ENCODE measurements around the gene PKIG. TPM values are rescaled to one million over a fixed set of nuclear protein-coding genes. Genes with fewer than 3 reads are reported as not detected.

PKIG gene
- polyA plus RNA-seq, 1 of the 3 experiments (the other 2 are of a cell fraction), result 92.9 TPM

DNA sequence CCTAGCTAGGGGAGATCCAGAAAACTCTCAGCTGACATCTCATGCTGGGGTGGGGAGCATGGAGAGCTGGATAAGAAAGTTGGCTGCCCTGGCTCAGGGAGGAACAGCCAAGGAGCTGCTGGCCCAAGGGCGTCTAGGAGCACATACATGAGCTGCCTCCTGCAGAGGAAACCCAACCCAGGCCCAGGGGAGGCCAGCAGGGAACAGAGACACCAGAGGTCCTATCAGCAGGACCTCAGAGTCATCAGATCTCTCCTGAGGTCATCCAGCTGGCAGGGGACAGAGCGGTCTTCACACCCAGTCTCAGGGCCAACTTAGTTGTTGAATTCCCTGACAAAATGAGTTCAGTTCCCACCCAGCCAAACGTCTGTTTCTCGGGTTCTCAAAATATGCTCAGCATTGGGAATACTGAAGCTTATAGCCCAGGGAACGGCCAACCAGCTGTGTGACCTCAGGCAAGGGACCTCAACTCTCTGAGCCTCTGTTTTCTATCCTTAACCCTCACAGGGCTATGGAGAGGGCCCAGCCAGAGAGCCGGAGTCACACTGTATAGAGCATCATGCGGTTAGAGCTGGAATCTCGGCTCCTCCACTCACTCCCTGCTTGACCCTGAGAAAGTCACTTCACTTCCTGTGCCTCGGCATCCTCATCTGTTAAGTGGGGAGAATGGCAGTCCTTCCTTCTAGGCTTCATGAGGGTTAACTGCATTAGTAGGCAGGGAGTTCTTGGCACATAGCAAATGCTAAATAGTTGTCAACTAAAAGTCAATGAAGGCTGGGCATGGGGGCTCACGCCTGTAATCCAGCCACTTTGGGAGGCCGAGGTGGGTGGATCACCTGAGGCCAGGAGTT lies 55.4 kb downstream of the PKIG start:
- WGBS (ENCODE audit: low lambda C conversion rate), result 87% methylated on average over 11 of the region's 11 CpGs
- H3K36me3 ChIP-seq (replicated peaks in 1 of 2; ENCODE audit: control insufficient read depth in 1 of 2, insufficient read depth in 2 of 2, low read length in 1 of 2), result peaks cover 0 to 3% of the 10 kb centered on the region in 2 experiments
- no peak overlapping the region for H3K27ac ChIP-seq (ENCODE audit: low read depth in 2 of 2, low read length in 1 of 2)
- POLR2A ChIA-PET, result no interaction called here
- no peak overlapping the region for H3K9ac ChIP-seq
- DNase-seq, result no peak
- H2AFZ ChIP-seq (ENCODE audit: low read depth), result no peak overlapping the region
- TF ChIP-seq FOXJ3 (CRISPR knock-in tag; IDR thresholded peaks at IDR 0.05), result no peak
- no peak for TF ChIP-seq FOSL2 (IDR thresholded peaks at IDR 0.05; ENCODE audit: borderline replicate concordance, low read depth)
- no peak for TF ChIP-seq CHD2 (IDR thresholded peaks at IDR 0.05; ENCODE audit: low read length, partially characterized antibody)
- no peak for TF ChIP-seq ELF1 (IDR thresholded peaks at IDR 0.05)
- no peak for TF ChIP-seq YY1 (IDR thresholded peaks at IDR 0.05; ENCODE audit: low read depth)
- TF ChIP-seq FOXM1 (IDR thresholded peaks at IDR 0.05; ENCODE audit: low read depth), result no peak
- no peak for TF ChIP-seq RXRA (IDR thresholded peaks at IDR 0.05; ENCODE audit: borderline replicate concordance, low read depth)
- TF ChIP-seq TEAD4 (IDR thresholded peaks at IDR 0.05; ENCODE audit: borderline replicate concordance, insufficient read depth), result no peak
- TF ChIP-seq JUND (IDR thresholded peaks at IDR 0.05), result no peak
- no peak for TF ChIP-seq MEF2A (IDR thresholded peaks at IDR 0.05; ENCODE audit: borderline replicate concordance, low read depth)
- no peaks in the 10 kb centered on the region for H3K79me2 ChIP-seq (ENCODE audit: insufficient read depth)
- no peak overlapping the region for H3K4me2 ChIP-seq
- H4K20me1 ChIP-seq (ENCODE audit: insufficient read depth), result no peaks in the 10 kb centered on the region
- H3K9me3 ChIP-seq, result no peaks in the 10 kb centered on the region
- no peaks in the 10 kb centered on the region for H3K9me2 ChIP-seq
- H3K4me3 ChIP-seq (ENCODE audit: low read depth in 2 of 2, low read length in 1 of 2), result no peak overlapping the region
- H3F3A ChIP-seq (replicated peaks; ENCODE audit: insufficient read depth), result peaks cover 5% of the 10 kb centered on the region
- peaks cover 8 to 9% of the 10 kb centered on the region in 2 experiments; a peak in 2 of 4 replicates for H3K4me1 ChIP-seq (ENCODE audit: control insufficient read depth in 1 of 2, insufficient read depth in 2 of 2, low read depth in 1 of 2, low read length in 1 of 2)
- CTCF ChIA-PET, result interaction anchor here (1.5 kb wide), 1 partner anchor 46 kb away, joined by 4 read pairs; no protein-coding TSS in a partner anchor
- H3K27me3 ChIP-seq (ENCODE audit: insufficient read depth), result no peaks in the 10 kb centered on the region

DNA sequence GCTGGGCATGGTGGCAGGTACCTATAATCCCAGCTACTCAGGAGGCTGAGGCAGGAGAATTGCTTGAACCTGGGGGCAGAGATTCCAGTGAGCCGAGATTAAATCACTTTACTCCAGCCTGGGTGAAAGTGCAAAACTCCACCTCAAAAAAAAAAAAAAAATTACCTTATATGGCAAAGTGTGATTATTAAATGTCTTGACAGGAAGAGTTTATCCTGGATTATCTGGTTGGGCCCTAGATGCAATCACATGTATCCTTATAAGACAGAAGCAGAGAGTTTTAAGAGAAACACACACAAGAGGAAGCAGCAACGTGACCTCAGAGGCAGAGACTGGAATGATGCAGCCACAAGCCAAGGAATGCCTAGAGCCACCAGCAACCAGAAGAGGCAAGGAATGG lies 58.1 kb downstream of the PKIG start:
- no peak for DNase-seq
- WGBS (ENCODE audit: low lambda C conversion rate), result 98% methylated on average over 2 of the region's 2 CpGs
- Histone ChIP-seq H3K79me2 (ENCODE audit: insufficient read depth) (no peaks in the 10 kb centered on the region), H3K4me3 (ENCODE audit: low read depth in 2 of 2, low read length in 1 of 2) (no peak overlapping the region), H3K9me3 (no peaks in the 10 kb centered on the region), H3K27me3 (ENCODE audit: insufficient read depth) (no peaks in the 10 kb centered on the region), H3K36me3 (replicated peaks in 1 of 2; ENCODE audit: control insufficient read depth in 1 of 2, insufficient read depth in 2 of 2, low read length in 1 of 2) (no peaks in the 10 kb centered on the region), H2AFZ (ENCODE audit: low read depth) (no peak overlapping the region), H4K20me1 (ENCODE audit: insufficient read depth) (no peaks in the 10 kb centered on the region), H3K9me2 (no peaks in the 10 kb centered on the region), H3K27ac (ENCODE audit: low read depth in 2 of 2, low read length in 1 of 2) (no peak overlapping the region), H3K4me2 (no peak overlapping the region), H3F3A (replicated peaks; ENCODE audit: insufficient read depth) (peaks cover 19% of the 10 kb centered on the region), H3K9ac (no peak overlapping the region), H3K4me1 (ENCODE audit: control insufficient read depth in 1 of 2, insufficient read depth in 2 of 2, low read depth in 1 of 2, low read length in 1 of 2) (peaks cover 20 to 22% of the 10 kb centered on the region in 2 experiments; a peak in 3 of 4 replicates)
- CTCF ChIA-PET, result interaction anchor here (1.4 kb wide), 1 partner anchor 43 kb away, joined by 4 read pairs; no protein-coding TSS in a partner anchor
- POLR2A ChIA-PET, result no interaction called here
- TF ChIP-seq TEAD4 (IDR thresholded peaks at IDR 0.05; ENCODE audit: borderline replicate concordance, insufficient read depth), result no peak
- TF ChIP-seq YY1 (IDR thresholded peaks at IDR 0.05; ENCODE audit: low read depth), result no peak
- no peak for TF ChIP-seq GABPA (IDR thresholded peaks at IDR 0.05; ENCODE audit: low read depth)
- no peak for TF ChIP-seq ELF1 (IDR thresholded peaks at IDR 0.05)
- no peak for TF ChIP-seq MAX (IDR thresholded peaks at IDR 0.05; ENCODE audit: low read depth)
- no peak for TF ChIP-seq EP300 (IDR thresholded peaks at IDR 0.05; ENCODE audit: borderline replicate concordance in 1 of 2, low read depth in 1 of 2, low read length in 1 of 2)
- no peak for TF ChIP-seq RFX5 (IDR thresholded peaks at IDR 0.05; ENCODE audit: low read length)
- no peak for TF ChIP-seq PBX3 (IDR thresholded peaks at IDR 0.05)
- no peak for TF ChIP-seq JUND (IDR thresholded peaks at IDR 0.05)
- TF ChIP-seq TAF1 (IDR thresholded peaks at IDR 0.05; ENCODE audit: borderline replicate concordance, low read depth, low read length), result no peak
- no peak for TF ChIP-seq IRF3 (IDR thresholded peaks at IDR 0.05; ENCODE audit: low read depth, low read length)
- TF ChIP-seq MEF2A (IDR thresholded peaks at IDR 0.05; ENCODE audit: borderline replicate concordance, low read depth), result no peak
- TF ChIP-seq POLR2AphosphoS5 (IDR thresholded peaks at IDR 0.05; ENCODE audit: low read depth, low read length), result no peak
- TF ChIP-seq, protein P1, sequence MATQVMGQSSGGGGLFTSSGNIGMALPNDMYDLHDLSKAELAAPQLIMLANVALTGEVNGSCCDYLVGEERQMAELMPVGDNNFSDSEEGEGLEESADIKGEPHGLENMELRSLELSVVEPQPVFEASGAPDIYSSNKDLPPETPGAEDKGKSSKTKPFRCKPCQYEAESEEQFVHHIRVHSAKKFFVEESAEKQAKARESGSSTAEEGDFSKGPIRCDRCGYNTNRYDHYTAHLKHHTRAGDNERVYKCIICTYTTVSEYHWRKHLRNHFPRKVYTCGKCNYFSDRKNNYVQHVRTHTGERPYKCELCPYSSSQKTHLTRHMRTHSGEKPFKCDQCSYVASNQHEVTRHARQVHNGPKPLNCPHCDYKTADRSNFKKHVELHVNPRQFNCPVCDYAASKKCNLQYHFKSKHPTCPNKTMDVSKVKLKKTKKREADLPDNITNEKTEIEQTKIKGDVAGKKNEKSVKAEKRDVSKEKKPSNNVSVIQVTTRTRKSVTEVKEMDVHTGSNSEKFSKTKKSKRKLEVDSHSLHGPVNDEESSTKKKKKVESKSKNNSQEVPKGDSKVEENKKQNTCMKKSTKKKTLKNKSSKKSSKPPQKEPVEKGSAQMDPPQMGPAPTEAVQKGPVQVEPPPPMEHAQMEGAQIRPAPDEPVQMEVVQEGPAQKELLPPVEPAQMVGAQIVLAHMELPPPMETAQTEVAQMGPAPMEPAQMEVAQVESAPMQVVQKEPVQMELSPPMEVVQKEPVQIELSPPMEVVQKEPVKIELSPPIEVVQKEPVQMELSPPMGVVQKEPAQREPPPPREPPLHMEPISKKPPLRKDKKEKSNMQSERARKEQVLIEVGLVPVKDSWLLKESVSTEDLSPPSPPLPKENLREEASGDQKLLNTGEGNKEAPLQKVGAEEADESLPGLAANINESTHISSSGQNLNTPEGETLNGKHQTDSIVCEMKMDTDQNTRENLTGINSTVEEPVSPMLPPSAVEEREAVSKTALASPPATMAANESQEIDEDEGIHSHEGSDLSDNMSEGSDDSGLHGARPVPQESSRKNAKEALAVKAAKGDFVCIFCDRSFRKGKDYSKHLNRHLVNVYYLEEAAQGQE (IDR thresholded peaks at IDR 0.05; ENCODE audit: low read depth, low read length), result no peak
